WERI-Rb-1 (cell line): ENCODE results near the gene UBE2R2.

Source experiments
- DNase-seq: peaks from one replicate; pipeline ENCODE4 v3.0.0-alpha.2; 2020
- H3K27ac ChIP-seq: fragments of 250-450 bp; sonication (Bioruptor Pico); 2 replicates; pipeline ENCODE4 v1.5.1; 2020; ENCODE audit warnings: mild to moderate bottlenecking, moderate library complexity
- H3K27me3 ChIP-seq: fragments of 250-450 bp; sonication (Bioruptor Pico); 2 replicates; pipeline ENCODE4 v1.5.1; 2021; ENCODE audit warnings: mild to moderate bottlenecking, low read depth, moderate library complexity; ENCODE audit not compliant: insufficient read depth, severe bottlenecking
- H3K36me3 ChIP-seq: fragments of 250-450 bp; sonication (Bioruptor Pico); 2 replicates; pipeline ENCODE4 v1.5.1; 2020; ENCODE audit warnings: mild to moderate bottlenecking, moderate library complexity
- H3K4me3 ChIP-seq: 2 replicates; pipeline ENCODE4 v1.5.1; 2011; ENCODE audit warnings: low read depth, mild to moderate bottlenecking, control low read depth, low read length
- H3K9me3 ChIP-seq: fragments of 250-450 bp; sonication (Bioruptor Pico); 2 replicates; pipeline ENCODE4 v1.5.1; 2021; ENCODE audit warnings: mild to moderate bottlenecking, moderate library complexity; ENCODE audit not compliant: severe bottlenecking
- CTCF ChIP-seq: IDR thresholded peaks from 2 replicates; pipeline ENCODE4 v1.5.1; 2011; ENCODE audit warnings: low read depth, mild to moderate bottlenecking, control low read depth, inconsistent platforms, low read length

The UBE2R2 gene

GRCh38 chr9:33907347-33907746 is 90.4 kb downstream of the UBE2R2 start:
- Histone ChIP-seq H3K36me3 (peaks cover 41% of the 10 kb centered on the region), H3K4me3 (no peak overlapping the region), H3K9me3 (no peaks in the 10 kb centered on the region), H3K27me3 (no peaks in the 10 kb centered on the region), H3K27ac (no peak overlapping the region)
- no peak for DNase-seq
- TF ChIP-seq CTCF: no peak

DNA sequence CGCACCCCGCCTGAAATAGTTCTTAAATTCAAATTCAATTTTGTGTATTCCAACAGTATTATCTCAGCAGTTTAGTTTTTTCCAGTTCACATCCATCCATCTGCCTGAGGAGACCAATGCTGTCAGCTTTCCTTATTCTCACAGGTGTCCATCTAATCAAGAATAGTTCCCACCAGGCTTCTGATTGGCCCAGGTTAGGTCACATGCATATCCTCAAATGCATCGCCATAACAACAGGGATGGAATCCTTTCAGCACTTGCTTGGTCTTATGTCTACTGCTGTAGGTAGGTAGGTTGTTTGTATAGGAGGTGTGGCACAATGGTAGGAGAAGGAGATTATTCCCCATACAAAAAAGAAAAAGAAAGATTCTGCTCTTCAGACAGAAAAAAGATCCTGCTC is 91.2 kb downstream of the UBE2R2 start:
- TF ChIP-seq CTCF: no peak
- no peaks in the 10 kb centered on the region for H3K27me3 ChIP-seq
- peaks cover 47% of the 10 kb centered on the region for H3K36me3 ChIP-seq
- H3K27ac ChIP-seq: no peak overlapping the region
- DNase-seq: no peak
- H3K9me3 ChIP-seq: no peaks in the 10 kb centered on the region
- H3K4me3 ChIP-seq: no peak overlapping the region

GRCh38 chr9:33908749-33909148 is 91.8 kb downstream of the UBE2R2 start:
- DNase-seq: no peak
- H3K27ac ChIP-seq: no peak overlapping the region
- H3K36me3 ChIP-seq: peaks cover 51% of the 10 kb centered on the region
- no peaks in the 10 kb centered on the region for H3K27me3 ChIP-seq
- H3K9me3 ChIP-seq: no peaks in the 10 kb centered on the region
- no peak for TF ChIP-seq CTCF
- H3K4me3 ChIP-seq: no peak overlapping the region

DNA sequence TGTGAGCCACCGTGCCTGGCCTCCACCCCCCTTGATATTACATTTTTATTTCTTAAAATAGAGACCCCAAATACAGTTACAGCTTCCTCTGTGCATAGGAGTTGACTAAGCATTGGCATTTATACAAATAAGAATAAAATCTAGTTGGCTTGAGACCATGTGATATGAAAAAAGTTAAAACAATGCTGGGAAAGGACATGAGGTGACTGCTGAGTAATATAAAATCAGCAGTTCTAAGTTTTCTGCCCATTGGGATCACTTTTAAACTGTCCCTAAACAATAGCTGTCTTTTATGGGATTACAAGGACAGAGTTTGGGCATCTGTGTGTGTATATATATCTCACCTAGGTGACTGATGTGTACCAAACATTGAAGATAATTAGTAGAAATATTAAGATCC is 96.6 kb downstream of the UBE2R2 start:
- no peak for DNase-seq
- peaks cover 73% of the 10 kb centered on the region for H3K36me3 ChIP-seq
- TF ChIP-seq CTCF: no peak
- H3K4me3 ChIP-seq: no peak overlapping the region
- H3K27ac ChIP-seq: no peak overlapping the region
- H3K27me3 ChIP-seq: no peaks in the 10 kb centered on the region
- H3K9me3 ChIP-seq: no peaks in the 10 kb centered on the region

GRCh38 chr9:33914887-33915628 is 98.1 kb downstream of the UBE2R2 start:
- Histone ChIP-seq H3K27me3 (no peaks in the 10 kb centered on the region), H3K27ac (no peak overlapping the region), H3K4me3 (no peak overlapping the region), H3K36me3 (peaks cover 75% of the 10 kb centered on the region), H3K9me3 (no peaks in the 10 kb centered on the region)
- no peak for DNase-seq
- TF ChIP-seq CTCF: no peak

- no peaks in the 10 kb centered on the region for H3K9me3 ChIP-seq
- no peak overlapping the region for H3K4me3 ChIP-seq
- TF ChIP-seq CTCF: no peak
- H3K36me3 ChIP-seq: peaks cover 93% of the 10 kb centered on the region
- no peaks in the 10 kb centered on the region for H3K27me3 ChIP-seq
- DNase-seq: no peak
- no peak overlapping the region for H3K27ac ChIP-seq
These were observed 100.1 kb downstream of the UBE2R2 start for GRCh38 chr9:33917036-33917435.
